GM21529 (cell line): ENCODE results near the gene ANKRD18A.
"Not testable (repeated sequence)": the region's sequence is repeated elsewhere in the genome, so short reads cannot be mapped to it uniquely, and the experiment has no call there.

Experiments used
- ATAC-seq: cut with Tn5 transposase; IDR thresholded peaks from one replicate; pipeline ENCODE4 v1.9.1; 2021; ENCODE audit not compliant: unreplicated experiment

ANKRD18A gene

DNA sequence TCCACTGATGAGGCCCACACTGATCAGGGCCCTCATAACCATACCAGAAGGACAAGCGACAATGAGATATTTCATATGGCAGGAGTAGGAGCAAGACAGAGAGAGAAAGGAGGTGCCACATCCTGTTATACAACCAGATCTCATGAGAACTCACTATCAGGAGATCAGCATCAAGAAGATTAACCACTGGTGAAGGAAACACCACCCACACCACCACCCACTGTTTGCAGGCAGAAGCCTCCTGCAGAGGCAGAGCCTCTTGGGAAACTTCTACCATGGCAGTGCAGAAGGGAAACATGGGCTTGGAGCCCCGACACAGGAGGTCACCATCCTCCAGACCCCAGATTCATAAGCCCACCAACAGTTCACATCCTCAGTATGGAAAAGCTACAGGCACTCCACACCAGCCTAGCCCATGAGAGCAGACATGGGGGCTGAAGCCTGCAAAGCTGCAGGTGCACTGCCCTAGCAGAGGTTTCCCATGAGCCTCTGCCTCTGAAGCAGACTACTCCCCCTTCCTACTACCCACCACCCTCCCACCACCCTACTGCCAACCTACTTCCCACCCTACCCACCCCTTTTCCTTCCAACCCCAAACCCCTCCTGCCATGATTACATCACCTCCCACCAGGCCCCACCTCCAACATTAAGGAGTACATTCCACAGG lies 73.8 kb downstream of the ANKRD18A start:
- not testable (repeated sequence) for ATAC-seq

DNA sequence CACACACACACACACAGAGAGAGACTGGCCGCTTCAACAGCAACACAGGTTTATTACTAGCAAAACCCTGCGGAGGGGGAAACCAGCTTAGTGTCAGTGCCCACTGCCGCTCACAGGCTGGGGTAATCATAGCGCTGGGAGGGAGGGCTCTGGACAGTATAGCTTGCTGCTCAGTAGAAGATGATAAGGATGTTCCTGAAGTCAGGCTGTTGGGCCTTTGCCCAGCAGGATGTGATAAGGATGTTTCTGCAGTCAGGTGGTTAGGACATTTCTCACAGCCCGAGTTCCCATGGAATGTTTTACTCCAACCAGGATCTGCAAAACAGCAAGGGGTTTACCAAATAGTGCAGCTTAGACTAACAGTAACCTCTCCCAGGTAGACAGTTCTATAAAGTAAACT lies 79.9 kb downstream of the ANKRD18A start:
- ATAC-seq, result not testable (repeated sequence)

DNA sequence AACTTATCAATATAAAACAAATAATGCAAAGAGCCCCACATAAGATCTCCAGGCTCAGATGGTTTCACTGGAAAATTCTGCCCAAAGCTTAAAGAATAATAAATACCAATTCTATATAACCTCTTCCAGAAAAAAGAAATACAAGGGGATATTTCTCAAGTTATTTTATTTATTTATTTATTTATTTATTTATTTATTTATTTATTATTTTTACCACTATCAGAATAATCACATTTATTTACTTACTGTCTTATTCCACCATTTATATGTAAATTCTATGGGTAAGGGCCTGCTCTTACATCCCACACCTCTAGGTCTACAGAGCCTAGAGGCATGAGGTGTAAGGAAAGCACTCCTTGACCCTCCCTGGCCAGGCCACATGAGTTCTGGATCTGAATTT lies 91.1 kb downstream of the ANKRD18A start:
- no peak for ATAC-seq

DNA sequence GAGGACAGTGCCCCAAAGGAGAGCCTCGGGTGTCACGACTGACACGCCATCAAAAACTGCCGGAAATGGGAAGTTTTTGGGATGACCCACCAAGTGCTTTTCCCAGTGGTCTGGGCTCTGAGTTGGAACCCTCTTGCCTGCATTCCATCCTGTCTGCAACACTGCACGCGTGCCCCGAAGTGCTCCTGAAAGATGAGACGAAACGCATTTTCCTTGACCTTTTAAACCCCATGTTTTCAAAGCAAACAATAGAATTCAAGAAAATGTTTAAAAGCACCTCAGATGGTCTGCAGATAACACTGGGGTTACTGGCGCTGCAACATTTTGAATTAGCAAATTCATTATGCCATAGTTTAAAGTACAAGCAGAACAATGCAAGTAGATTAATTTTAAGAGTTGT lies 92.9 kb downstream of the ANKRD18A start:
- ATAC-seq, result no peak

DNA sequence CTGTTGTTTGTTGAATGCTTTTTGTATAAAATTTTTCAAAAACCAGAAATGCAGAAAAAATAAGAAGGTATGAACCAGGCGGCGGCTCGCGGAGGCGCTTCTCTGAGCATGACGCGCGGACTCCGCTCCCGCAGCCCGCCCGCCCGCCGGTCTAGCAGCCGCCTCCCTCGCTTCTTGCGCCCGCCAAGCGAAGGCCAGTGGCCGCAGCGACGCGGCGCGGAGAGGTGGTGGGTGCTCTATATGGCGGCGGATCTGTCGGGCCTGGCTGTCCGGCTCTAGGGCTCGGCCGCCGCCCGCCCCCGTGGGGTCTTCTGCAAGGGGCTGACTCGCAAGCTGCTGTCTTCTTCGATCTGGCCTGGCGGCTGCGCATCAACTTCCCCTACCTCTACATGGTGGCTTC lies 93.8 kb downstream of the ANKRD18A start:
- no peak for ATAC-seq

DNA sequence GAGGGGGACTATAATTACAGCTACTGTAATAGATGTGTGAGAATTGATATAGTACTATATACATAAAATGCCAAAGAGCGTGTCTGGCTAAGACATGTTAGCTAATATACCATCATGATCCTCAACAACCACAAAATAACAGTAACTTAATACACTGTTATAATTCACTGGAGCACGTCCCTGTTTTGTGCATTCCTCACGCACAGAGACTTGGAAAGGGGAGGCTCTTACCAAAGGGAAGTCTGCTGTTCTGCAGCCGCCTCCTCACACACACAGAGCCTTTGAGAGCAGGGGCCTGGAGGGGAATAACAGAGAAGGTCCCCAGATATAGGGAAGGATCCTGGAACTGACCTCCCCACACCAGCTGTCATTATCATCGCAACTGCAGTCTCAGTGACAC lies 97.3 kb downstream of the ANKRD18A start:
- ATAC-seq, result no peak

DNA sequence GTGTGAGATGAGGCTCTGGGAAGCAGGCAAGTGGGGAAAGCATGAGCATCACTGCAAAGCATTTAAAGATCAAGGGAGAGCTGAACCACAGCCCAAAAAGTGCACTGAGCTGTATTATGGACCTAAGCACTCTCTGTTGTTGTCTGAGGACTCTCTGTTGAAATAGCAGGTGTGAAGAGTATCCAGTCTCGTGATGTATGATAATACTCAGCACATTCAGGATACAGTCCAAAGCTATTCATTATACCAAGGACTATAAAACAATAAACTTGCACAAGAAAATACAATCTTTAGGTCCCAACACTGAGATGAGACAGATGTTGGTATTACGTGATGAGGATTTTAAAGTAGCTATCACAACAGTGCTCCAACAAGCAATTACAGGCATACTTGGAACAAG lies 98.6 kb downstream of the ANKRD18A start:
- no peak for ATAC-seq
